GM12878 (cell line): ENCODE measurements around the gene DLK1. TPM values are rescaled to one million over a fixed set of nuclear protein-coding genes. Genes with fewer than 3 reads are reported as not detected.

Experiments used
- CHD2 ChIP-seq: IDR thresholded peaks from 2 replicates; pipeline ENCODE4 v1.6.1; 2011; ENCODE audit warnings: low read depth, low read length, improper control_type of control experiment, borderline replicate concordance
- E2F8 ChIP-seq: fragments of 450-650 bp; IDR thresholded peaks from 2 replicates; pipeline ENCODE4 v1.6.1; 2018; ENCODE audit warnings: mild to moderate bottlenecking, low read depth, moderate library complexity; ENCODE audit not compliant: partially characterized antibody
- REST ChIP-seq: IDR thresholded peaks from 2 replicates; pipeline ENCODE4 v1.6.1; 2012; ENCODE audit warnings: mild to moderate bottlenecking, low read depth, low read length
- SRF ChIP-seq, 2 experiments: IDR thresholded peaks; 2 replicates each; pipeline ENCODE4 v1.6.1; 2011; ENCODE audit warnings: low read depth in 2 of 2, low read length in 2 of 2, mild to moderate bottlenecking in 1 of 2, moderate library complexity in 1 of 2
- ZNF687 ChIP-seq: fragments of 450-650 bp; IDR thresholded peaks from 2 replicates; pipeline ENCODE4 v1.6.1; 2017; ENCODE audit warnings: mild to moderate bottlenecking, moderate library complexity
- polyA plus RNA-seq, 11 experiments: library from polyadenylated mRNA; depleted of rRNA in 4 of 11; unstranded in 6 of 11; stranded (reverse) in 5 of 11; fragments of >200 nt; fragmentation: Nextera tagmentation in 4 of 11; fragmentation: Illumina TruSeq in 1 of 11; extraction: Ambion mirVana in 4 of 11; extraction: Trizol in 1 of 11; gene quantifications; 1 replicate in 1 of 11; 2 replicates in 10 of 11; pipeline versions ENCODE4 v1.2.1 to v1.2.3, GENCODE V29; 2011 to 2016; ENCODE audit warnings: inconsistent platforms in 2 of 11, missing spikeins in 2 of 11, low read depth in 1 of 11
- total RNA-seq, 4 experiments: library from RNA; depleted of rRNA in 3 of 4; stranded (reverse); fragments of >200 nt in 3 of 4; fragmentation: Illumina TruSeq in 1 of 4; extraction: Trizol in 1 of 4; gene quantifications; 2 replicates each; pipeline versions ENCODE4 v1.2.1 to v1.2.3, GENCODE V29; 2013 to 2021

Gene DLK1
- total and polyA plus RNA-seq, 10 of the 15 experiments (the other 5 are each of a cell fraction or from before 2014, with no cell fraction given), result 0.87 TPM; not detected in 9

- no peak for TF ChIP-seq REST
- TF ChIP-seq E2F8, result no peak
- TF ChIP-seq CHD2, result no peak
- TF ChIP-seq ZNF687, result no peak
- TF ChIP-seq SRF (IDR thresholded peaks at IDR 0.05; ENCODE audit: low read depth in 2 of 2, low read length in 2 of 2), result no peak
Measured at GRCh38 chr14:100708425-100709288, 18.0 kb upstream of the DLK1 start (continued).
